ENCODE measurements around the gene DOCK10. TPM values are rescaled to one million over a fixed set of nuclear protein-coding genes. Genes with fewer than 3 reads are reported as not detected.

The DOCK10 gene
- total and polyA plus RNA-seq, 2 donors, result 16.2 to 66.9 TPM

DNA sequence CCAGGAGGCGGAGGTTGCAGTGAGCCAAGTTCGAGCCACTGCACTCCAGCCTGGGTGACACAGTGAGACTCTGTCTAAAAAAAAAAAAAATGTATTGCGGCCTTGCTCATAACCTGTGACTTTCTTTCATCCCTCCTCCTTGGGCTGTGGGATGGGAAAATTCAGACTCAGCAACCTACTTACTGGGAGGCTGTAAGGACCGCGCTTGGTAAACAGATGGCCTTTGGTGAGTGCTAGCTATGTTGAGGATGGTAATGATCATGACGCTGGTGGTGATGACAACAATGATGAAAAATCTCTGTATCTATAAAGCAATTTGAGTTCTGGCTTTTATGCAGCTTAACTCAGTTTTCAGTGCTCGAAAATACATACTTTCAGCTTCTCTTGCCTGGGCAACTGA lies 261.4 kb downstream of the DOCK10 start:
- DNase-seq (ENCODE audit: low read depth in 6 of 9, low spot score in 9 of 9), result no peak
- 98% methylated on average over 7 of the region's 7 CpGs for WGBS
- H3K27me3 ChIP-seq (ENCODE audit: control insufficient read depth in 2 of 2, insufficient read depth in 1 of 2, low read length in 1 of 2), result no peaks in the 10 kb centered on the region
- no peaks in the 10 kb centered on the region for H3K4me1 ChIP-seq (ENCODE audit: control insufficient read depth in 2 of 2, insufficient read depth in 2 of 2, low read length in 2 of 2)
- no peaks in the 10 kb centered on the region for H3K9me3 ChIP-seq (ENCODE audit: control insufficient read depth in 2 of 2, insufficient read depth in 1 of 2, low read length in 1 of 2)
- H3K4me3 ChIP-seq (ENCODE audit: low read length in 2 of 2), result no peak overlapping the region
- no peak overlapping the region for H3K27ac ChIP-seq (ENCODE audit: low read depth in 1 of 2, low read length in 1 of 2)
- peaks cover 13 to 63% of the 10 kb centered on the region in 2 donors for H3K36me3 ChIP-seq (ENCODE audit: control insufficient read depth in 2 of 2, insufficient read depth in 2 of 2, low read length in 1 of 2)

DNA sequence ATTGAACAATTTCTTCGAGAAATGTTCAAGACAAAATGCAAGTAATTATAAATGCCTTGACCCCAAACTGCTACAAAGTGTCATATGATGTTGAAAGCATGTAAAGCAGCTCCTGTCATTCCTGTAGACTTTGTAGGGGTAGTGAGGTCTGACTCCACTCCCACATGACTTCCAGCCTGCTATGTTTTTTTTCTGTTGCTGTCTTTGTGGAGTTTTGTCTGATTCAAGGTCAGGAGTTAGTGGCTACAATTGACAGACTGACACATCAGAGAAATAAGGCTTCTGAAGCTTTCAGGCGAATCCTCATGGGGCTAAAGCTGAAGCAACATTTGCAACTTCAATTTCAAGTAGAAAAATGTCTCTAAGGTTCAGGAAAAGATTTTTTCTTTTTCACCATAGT lies 262.2 kb downstream of the DOCK10 start:
- H3K9me3 ChIP-seq (ENCODE audit: control insufficient read depth in 2 of 2, insufficient read depth in 1 of 2, low read length in 1 of 2), result no peaks in the 10 kb centered on the region
- peaks cover 10 to 63% of the 10 kb centered on the region in 2 donors for H3K36me3 ChIP-seq (ENCODE audit: control insufficient read depth in 2 of 2, insufficient read depth in 2 of 2, low read length in 1 of 2)
- no peaks in the 10 kb centered on the region for H3K27me3 ChIP-seq (ENCODE audit: control insufficient read depth in 2 of 2, insufficient read depth in 1 of 2, low read length in 1 of 2)
- H3K27ac ChIP-seq (ENCODE audit: low read depth in 1 of 2, low read length in 1 of 2), result no peak overlapping the region
- WGBS, result 96% methylated on average over 2 of the region's 2 CpGs
- DNase-seq (ENCODE audit: low read depth in 6 of 9, low spot score in 9 of 9), result no peak
- no peak overlapping the region for H3K4me3 ChIP-seq (ENCODE audit: low read length in 2 of 2)
- H3K4me1 ChIP-seq (ENCODE audit: control insufficient read depth in 2 of 2, insufficient read depth in 2 of 2, low read length in 2 of 2), result no peaks in the 10 kb centered on the region

DNA sequence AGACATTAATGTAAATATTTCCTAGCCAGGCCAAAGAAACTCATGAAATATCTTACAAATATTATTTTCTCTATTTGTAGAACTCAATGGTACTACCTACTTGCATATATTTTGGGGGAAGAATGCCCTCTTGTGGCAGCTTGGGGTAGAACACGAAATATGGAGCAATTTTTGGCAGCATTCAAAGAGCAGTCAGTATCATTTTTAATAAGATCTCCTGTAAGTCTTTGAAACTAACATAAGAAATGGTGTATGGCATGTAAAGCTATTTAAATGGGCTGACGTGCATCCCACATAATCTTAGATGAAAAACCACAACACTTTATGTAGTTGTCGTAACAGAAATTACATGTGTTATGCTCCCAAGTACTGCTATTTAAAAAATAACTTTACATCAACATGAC lies 263.8 kb downstream of the DOCK10 start:
- WGBS, result 48% methylated on average over 3 of the region's 3 CpGs
- H3K27me3 ChIP-seq (ENCODE audit: control insufficient read depth in 2 of 2, insufficient read depth in 1 of 2, low read length in 1 of 2), result no peaks in the 10 kb centered on the region
- DNase-seq (ENCODE audit: low read depth in 6 of 9, low spot score in 9 of 9), result peak in 8 of 9 donors; percentile 28 to 74 (median 52)
- H3K4me1 ChIP-seq (ENCODE audit: control insufficient read depth in 2 of 2, insufficient read depth in 2 of 2, low read length in 2 of 2), result no peaks in the 10 kb centered on the region
- no peak overlapping the region for H3K4me3 ChIP-seq (ENCODE audit: low read length in 2 of 2)
- no peak overlapping the region for H3K27ac ChIP-seq (ENCODE audit: low read depth in 1 of 2, low read length in 1 of 2)
- peaks cover 7 to 62% of the 10 kb centered on the region in 2 donors for H3K36me3 ChIP-seq (ENCODE audit: control insufficient read depth in 2 of 2, insufficient read depth in 2 of 2, low read length in 1 of 2)
- no peaks in the 10 kb centered on the region for H3K9me3 ChIP-seq (ENCODE audit: control insufficient read depth in 2 of 2, insufficient read depth in 1 of 2, low read length in 1 of 2)

DNA sequence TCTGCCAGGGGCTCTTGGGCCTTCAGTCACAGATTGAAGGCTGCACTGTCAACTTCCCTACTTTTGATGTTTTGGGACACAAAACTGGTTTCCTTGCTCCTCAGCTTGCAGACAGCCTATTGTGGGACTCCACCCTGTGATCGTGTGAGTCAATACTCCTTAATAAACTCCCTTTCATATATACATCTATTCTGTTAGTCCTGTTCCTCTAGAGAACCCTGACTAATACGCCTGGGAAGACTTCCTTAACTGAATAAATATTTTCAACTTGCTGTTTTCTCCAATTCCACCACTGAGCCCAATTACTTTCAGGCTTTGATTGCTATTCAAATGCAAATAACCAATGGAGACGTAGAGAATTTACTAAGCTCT lies 264.7 kb downstream of the DOCK10 start:
- no peak overlapping the region for H3K27ac ChIP-seq (ENCODE audit: low read depth in 1 of 2, low read length in 1 of 2)

DNA sequence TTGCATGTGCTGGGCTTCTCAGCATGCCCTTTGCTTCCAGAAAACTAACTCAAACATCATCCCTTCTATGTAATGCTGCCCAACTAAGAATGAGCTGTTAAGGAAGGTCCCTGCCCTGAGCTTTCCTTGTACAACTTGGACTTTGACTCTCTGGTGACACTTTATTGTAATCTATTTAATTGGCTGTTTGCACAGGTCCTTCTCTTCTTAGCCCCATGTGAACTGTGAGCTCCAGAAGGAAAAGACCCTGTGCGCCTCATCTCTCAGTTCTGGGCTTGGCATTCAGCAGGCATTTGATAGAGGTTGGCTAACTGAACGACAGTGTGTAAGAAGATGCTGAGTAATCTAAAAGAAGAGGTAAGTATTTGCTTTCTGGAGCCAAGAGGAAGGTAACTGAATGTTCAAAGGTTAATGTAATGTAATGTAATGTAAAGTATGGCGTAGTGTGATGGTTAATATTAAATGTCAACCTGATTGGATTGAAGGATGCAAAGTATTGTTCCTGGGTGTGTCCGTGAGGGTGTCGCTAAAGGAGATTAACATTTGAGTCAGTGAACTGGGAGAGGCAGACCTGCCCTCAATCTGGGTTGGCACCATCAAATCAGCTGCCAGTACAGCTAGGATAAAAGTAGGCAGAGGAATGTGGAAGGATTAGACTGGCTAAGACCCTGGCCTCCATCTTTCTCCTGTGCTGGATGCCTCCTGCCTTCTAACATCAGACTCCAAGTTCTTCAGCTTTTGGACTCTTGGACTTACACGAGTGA lies 265.3 kb downstream of the DOCK10 start:
- H3K4me3 ChIP-seq (ENCODE audit: low read length in 2 of 2), result no peak overlapping the region
- peaks cover 8 to 66% of the 10 kb centered on the region in 2 donors for H3K36me3 ChIP-seq (ENCODE audit: control insufficient read depth in 2 of 2, insufficient read depth in 2 of 2, low read length in 1 of 2)
- DNase-seq (ENCODE audit: low read depth in 6 of 9, low spot score in 9 of 9), result no peak
- over 99% methylated on average over 6 of the region's 6 CpGs for WGBS
- H3K27ac ChIP-seq (ENCODE audit: low read depth in 1 of 2, low read length in 1 of 2), result no peak overlapping the region
- no peaks in the 10 kb centered on the region for H3K27me3 ChIP-seq (ENCODE audit: control insufficient read depth in 2 of 2, insufficient read depth in 1 of 2, low read length in 1 of 2)
- no peaks in the 10 kb centered on the region for H3K4me1 ChIP-seq (ENCODE audit: control insufficient read depth in 2 of 2, insufficient read depth in 2 of 2, low read length in 2 of 2)
- no peaks in the 10 kb centered on the region for H3K9me3 ChIP-seq (ENCODE audit: control insufficient read depth in 2 of 2, insufficient read depth in 1 of 2, low read length in 1 of 2)

More for the DNA sequence above, 264.7 kb downstream of the DOCK10 start:
- no peaks in the 10 kb centered on the region for H3K27me3 ChIP-seq (ENCODE audit: control insufficient read depth in 2 of 2, insufficient read depth in 1 of 2, low read length in 1 of 2)
- no peaks in the 10 kb centered on the region for H3K9me3 ChIP-seq (ENCODE audit: control insufficient read depth in 2 of 2, insufficient read depth in 1 of 2, low read length in 1 of 2)
- H3K4me1 ChIP-seq (ENCODE audit: control insufficient read depth in 2 of 2, insufficient read depth in 2 of 2, low read length in 2 of 2), result no peaks in the 10 kb centered on the region
- WGBS, result 98% methylated on average over 3 of the region's 3 CpGs
- no peak for DNase-seq (ENCODE audit: low read depth in 6 of 9, low spot score in 9 of 9)
- peaks cover 8 to 64% of the 10 kb centered on the region in 2 donors for H3K36me3 ChIP-seq (ENCODE audit: control insufficient read depth in 2 of 2, insufficient read depth in 2 of 2, low read length in 1 of 2)
- H3K4me3 ChIP-seq (ENCODE audit: low read length in 2 of 2), result no peak overlapping the region

DNA sequence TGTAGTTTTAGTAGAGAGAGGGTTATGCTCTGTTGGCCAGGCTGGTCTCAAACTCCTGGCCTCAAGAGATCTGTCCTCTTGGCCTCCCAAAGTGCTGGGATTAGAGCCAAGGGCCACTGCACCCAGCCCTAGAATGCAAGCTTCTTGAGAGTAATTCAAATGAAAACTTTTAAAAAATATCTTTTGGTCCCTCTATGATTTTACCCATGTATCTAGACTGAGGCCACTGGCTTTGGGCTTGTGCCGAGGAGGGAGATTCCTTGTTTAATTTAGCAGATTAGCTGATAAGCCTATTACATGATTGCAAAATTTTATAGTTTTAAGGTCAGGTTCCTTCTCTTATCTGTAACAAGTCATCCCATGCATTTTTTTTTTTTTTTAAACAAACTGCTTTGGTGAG lies 266.6 kb downstream of the DOCK10 start:
- 100% methylated on average over 1 of the region's 1 CpG for WGBS
- H3K27me3 ChIP-seq (ENCODE audit: control insufficient read depth in 2 of 2, insufficient read depth in 1 of 2, low read length in 1 of 2), result no peaks in the 10 kb centered on the region
- no peak overlapping the region for H3K27ac ChIP-seq (ENCODE audit: low read depth in 1 of 2, low read length in 1 of 2)
- peaks cover 15 to 66% of the 10 kb centered on the region in 2 donors for H3K36me3 ChIP-seq (ENCODE audit: control insufficient read depth in 2 of 2, insufficient read depth in 2 of 2, low read length in 1 of 2)
- H3K9me3 ChIP-seq (ENCODE audit: control insufficient read depth in 2 of 2, insufficient read depth in 1 of 2, low read length in 1 of 2), result no peaks in the 10 kb centered on the region
- no peaks in the 10 kb centered on the region for H3K4me1 ChIP-seq (ENCODE audit: control insufficient read depth in 2 of 2, insufficient read depth in 2 of 2, low read length in 2 of 2)
- no peak overlapping the region for H3K4me3 ChIP-seq (ENCODE audit: low read length in 2 of 2)
- no peak for DNase-seq (ENCODE audit: low read depth in 6 of 9, low spot score in 9 of 9)

DNA sequence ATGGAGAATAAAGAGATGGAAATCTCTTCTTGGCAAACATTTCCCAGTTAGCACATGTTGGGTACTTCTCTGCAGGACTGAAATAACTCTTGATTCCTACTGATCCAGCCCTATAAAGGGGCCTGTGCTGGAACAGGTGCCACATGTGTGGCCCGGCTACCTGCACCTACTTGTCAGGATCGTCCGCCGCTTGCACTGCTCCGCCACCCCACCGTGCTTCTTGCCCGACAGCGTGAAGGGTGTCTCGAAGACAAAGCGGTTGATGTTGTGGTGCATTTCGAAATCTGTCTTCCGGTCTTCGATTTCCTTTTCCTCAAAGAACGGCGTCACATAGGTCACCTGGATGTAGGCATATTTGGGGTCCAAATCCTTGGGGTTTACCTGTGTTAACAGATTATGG lies 267.5 kb downstream of the DOCK10 start:
- DNase-seq (ENCODE audit: low read depth in 6 of 9, low spot score in 9 of 9), result no peak
- Histone ChIP-seq H3K36me3 (ENCODE audit: control insufficient read depth in 2 of 2, insufficient read depth in 2 of 2, low read length in 1 of 2) (peaks cover 24 to 75% of the 10 kb centered on the region in 2 donors), H3K9me3 (ENCODE audit: control insufficient read depth in 2 of 2, insufficient read depth in 1 of 2, low read length in 1 of 2) (no peaks in the 10 kb centered on the region), H3K27ac (ENCODE audit: low read depth in 1 of 2, low read length in 1 of 2) (no peak overlapping the region), H3K4me1 (ENCODE audit: control insufficient read depth in 2 of 2, insufficient read depth in 2 of 2, low read length in 2 of 2) (no peaks in the 10 kb centered on the region), H3K4me3 (ENCODE audit: low read length in 2 of 2) (no peak overlapping the region), H3K27me3 (ENCODE audit: control insufficient read depth in 2 of 2, insufficient read depth in 1 of 2, low read length in 1 of 2) (no peaks in the 10 kb centered on the region)
- 98% methylated on average over 15 of the region's 15 CpGs for WGBS

DNA sequence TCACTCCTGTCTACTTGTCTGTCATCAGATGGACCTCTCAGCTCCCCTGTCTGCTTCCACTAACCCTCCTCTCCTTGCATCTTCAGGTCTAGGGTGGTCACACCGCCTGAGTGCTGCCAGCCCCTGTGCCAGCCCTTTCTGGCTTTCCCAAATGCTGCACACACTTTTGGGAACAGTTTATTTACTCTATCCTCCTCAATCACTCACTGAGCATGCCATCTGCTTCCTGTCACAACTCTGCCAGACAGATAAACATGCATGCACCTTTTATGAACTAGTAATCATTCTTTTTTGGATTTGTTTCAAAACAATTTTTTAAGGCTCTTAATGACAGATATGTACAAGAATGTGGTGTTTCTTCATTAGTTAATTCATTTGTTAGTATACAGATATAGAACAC lies 269.8 kb downstream of the DOCK10 start:
- DNase-seq (ENCODE audit: low read depth in 6 of 9, low spot score in 9 of 9), result no peak
- Histone ChIP-seq H3K27ac (ENCODE audit: low read depth in 1 of 2, low read length in 1 of 2) (no peak overlapping the region), H3K9me3 (ENCODE audit: control insufficient read depth in 2 of 2, insufficient read depth in 1 of 2, low read length in 1 of 2) (no peaks in the 10 kb centered on the region), H3K4me3 (ENCODE audit: low read length in 2 of 2) (no peak overlapping the region), H3K4me1 (ENCODE audit: control insufficient read depth in 2 of 2, insufficient read depth in 2 of 2, low read length in 2 of 2) (no peaks in the 10 kb centered on the region), H3K36me3 (ENCODE audit: control insufficient read depth in 2 of 2, insufficient read depth in 2 of 2, low read length in 1 of 2) (peaks cover 29 to 95% of the 10 kb centered on the region in 2 donors), H3K27me3 (ENCODE audit: control insufficient read depth in 2 of 2, insufficient read depth in 1 of 2, low read length in 1 of 2) (no peaks in the 10 kb centered on the region)
- 95% methylated on average over 1 of the region's 1 CpG for WGBS

DNA sequence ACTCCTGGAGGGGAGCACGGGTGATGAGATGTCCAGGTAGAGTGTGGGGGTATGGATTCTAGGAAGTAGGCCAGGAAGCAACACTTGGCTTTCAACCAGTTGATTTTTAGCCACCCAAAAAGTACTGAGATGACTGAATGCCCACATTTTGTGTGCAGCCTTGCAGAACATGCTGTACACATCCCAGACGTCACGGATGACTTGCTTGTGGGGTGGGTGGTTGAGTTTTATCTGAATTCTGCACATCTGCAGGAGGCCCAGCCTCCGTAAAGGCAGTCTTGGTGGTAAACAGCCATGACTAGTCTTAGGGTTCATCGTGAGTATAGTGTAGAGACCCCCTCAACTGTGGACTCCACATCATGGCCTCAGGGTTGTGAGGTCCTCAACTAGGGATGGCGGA lies 272.8 kb downstream of the DOCK10 start:
- Histone ChIP-seq H3K9me3 (ENCODE audit: control insufficient read depth in 2 of 2, insufficient read depth in 1 of 2, low read length in 1 of 2) (no peaks in the 10 kb centered on the region), H3K36me3 (ENCODE audit: control insufficient read depth in 2 of 2, insufficient read depth in 2 of 2, low read length in 1 of 2) (peaks cover 26 to 89% of the 10 kb centered on the region in 2 donors), H3K4me1 (ENCODE audit: control insufficient read depth in 2 of 2, insufficient read depth in 2 of 2, low read length in 2 of 2) (no peaks in the 10 kb centered on the region), H3K27me3 (ENCODE audit: control insufficient read depth in 2 of 2, insufficient read depth in 1 of 2, low read length in 1 of 2) (no peaks in the 10 kb centered on the region), H3K4me3 (ENCODE audit: low read length in 2 of 2) (no peak overlapping the region), H3K27ac (ENCODE audit: low read depth in 1 of 2, low read length in 1 of 2) (no peak overlapping the region)
- DNase-seq (ENCODE audit: low read depth in 6 of 9, low spot score in 9 of 9), result no peak
- WGBS, result 95% methylated on average over 6 of the region's 6 CpGs

Data from thymus (tissue), 11 donors.